Measurements from ENCODE around the gene DGKI. TPM values are rescaled to one million over a fixed set of nuclear protein-coding genes. Genes with fewer than 3 reads are reported as not detected.

Gene DGKI
- total RNA-seq, 4 donors from 2014 or later: 0.42 to 6.2 (median 2.0) TPM

- Histone ChIP-seq H3K27me3 (no peaks in the 10 kb centered on the region), H3K36me3 (no peaks in the 10 kb centered on the region), H3K4me3 (no peak overlapping the region), H3K27ac (no peak overlapping the region), H3K9me3 (no peaks in the 10 kb centered on the region), H3K4me1 (no peaks in the 10 kb centered on the region)
- no peak for DNase-seq (ENCODE audit: low spot score in 2 of 2)
- TF ChIP-seq POLR2A (IDR thresholded peaks at IDR 0.05): no peak
- TF ChIP-seq POLR2AphosphoS5 (IDR thresholded peaks at IDR 0.05): no peak
- TF ChIP-seq CTCF (IDR thresholded peaks at IDR 0.05): no peak
- TF ChIP-seq EP300 (IDR thresholded peaks at IDR 0.05): no peak
- WGBS: 100% methylated on average over 2 of the region's 2 CpGs
These were observed 103.8 kb downstream of the DGKI start for GRCh38 chr7:137743021-137743420.

GRCh38 chr7:137742051-137742450 lies 104.7 kb downstream of the DGKI start:
- H3K9me3 ChIP-seq: no peaks in the 10 kb centered on the region
- H3K27me3 ChIP-seq: no peaks in the 10 kb centered on the region
- H3K36me3 ChIP-seq: no peaks in the 10 kb centered on the region
- H3K27ac ChIP-seq: no peak overlapping the region
- TF ChIP-seq CTCF (IDR thresholded peaks at IDR 0.05) (no peak), POLR2AphosphoS5 (IDR thresholded peaks at IDR 0.05) (no peak), EP300 (IDR thresholded peaks at IDR 0.05) (no peak)
- WGBS: 84% methylated on average over 3 of the region's 3 CpGs
- no peak for DNase-seq (ENCODE audit: low spot score in 2 of 2)
- no peak overlapping the region for H3K4me3 ChIP-seq
- H3K4me1 ChIP-seq: no peaks in the 10 kb centered on the region

GRCh38 chr7:137741443-137741842 lies 105.3 kb downstream of the DGKI start:
- WGBS: 77% methylated on average over 2 of the region's 2 CpGs
- Histone ChIP-seq H3K27ac (no peak overlapping the region), H3K9me3 (no peaks in the 10 kb centered on the region), H3K27me3 (no peaks in the 10 kb centered on the region), H3K36me3 (no peaks in the 10 kb centered on the region), H3K4me1 (no peaks in the 10 kb centered on the region), H3K4me3 (no peak overlapping the region)
- no peak for DNase-seq (ENCODE audit: low spot score in 2 of 2)
- no peak for TF ChIP-seq POLR2A (IDR thresholded peaks at IDR 0.05)
- TF ChIP-seq EP300 (IDR thresholded peaks at IDR 0.05): no peak
- TF ChIP-seq CTCF (IDR thresholded peaks at IDR 0.05): no peak
- TF ChIP-seq POLR2AphosphoS5 (IDR thresholded peaks at IDR 0.05): no peak

GRCh38 chr7:137734221-137734620 lies 112.6 kb downstream of the DGKI start:
- Histone ChIP-seq H3K9me3 (no peaks in the 10 kb centered on the region), H3K36me3 (no peaks in the 10 kb centered on the region), H3K4me1 (no peaks in the 10 kb centered on the region), H3K4me3 (no peak overlapping the region), H3K27me3 (no peaks in the 10 kb centered on the region), H3K27ac (no peak overlapping the region)
- 56% methylated on average over 5 of the region's 5 CpGs for WGBS
- DNase-seq (ENCODE audit: low spot score in 2 of 2): no peak
- no peak for TF ChIP-seq CTCF (IDR thresholded peaks at IDR 0.05)
- TF ChIP-seq POLR2AphosphoS5 (IDR thresholded peaks at IDR 0.05): no peak
- TF ChIP-seq EP300 (IDR thresholded peaks at IDR 0.05): no peak
- no peak for TF ChIP-seq POLR2A (IDR thresholded peaks at IDR 0.05)

- H3K36me3 ChIP-seq: no peaks in the 10 kb centered on the region
- no peaks in the 10 kb centered on the region for H3K27me3 ChIP-seq
- H3K4me3 ChIP-seq: no peak overlapping the region
- H3K4me1 ChIP-seq: no peaks in the 10 kb centered on the region
- 74% methylated on average over 2 of the region's 2 CpGs for WGBS
- H3K9me3 ChIP-seq: no peaks in the 10 kb centered on the region
- no peak for DNase-seq (ENCODE audit: low spot score in 2 of 2)
- TF ChIP-seq POLR2AphosphoS5 (IDR thresholded peaks at IDR 0.05): no peak
- TF ChIP-seq CTCF (IDR thresholded peaks at IDR 0.05): no peak
- no peak for TF ChIP-seq POLR2A (IDR thresholded peaks at IDR 0.05)
- no peak for TF ChIP-seq EP300 (IDR thresholded peaks at IDR 0.05)
- H3K27ac ChIP-seq: no peak overlapping the region
These were observed 114.6 kb downstream of the DGKI start for GRCh38 chr7:137732168-137732567.

All from suprapubic skin (tissue), 4 donors.